NCI-H2107 (cell line): Measurements from ENCODE around the gene TJP1.
"Not testable (repeated sequence)": the region's sequence is repeated elsewhere in the genome, so short reads cannot be mapped to it uniquely, and the experiment has no call there.

ENCODE experiments used
- DNase-seq: peaks from one replicate; lab custom pipeline; 2025; lab: John Stamatoyannopoulos, UW

Gene TJP1

GRCh38 chr15:29799859-29800258 lies 22.4 kb downstream of the TJP1 start:
- no peak for DNase-seq

- no peak for DNase-seq
Observed at GRCh38 chr15:29795610-29796009, 26.7 kb downstream of the TJP1 start.

DNA sequence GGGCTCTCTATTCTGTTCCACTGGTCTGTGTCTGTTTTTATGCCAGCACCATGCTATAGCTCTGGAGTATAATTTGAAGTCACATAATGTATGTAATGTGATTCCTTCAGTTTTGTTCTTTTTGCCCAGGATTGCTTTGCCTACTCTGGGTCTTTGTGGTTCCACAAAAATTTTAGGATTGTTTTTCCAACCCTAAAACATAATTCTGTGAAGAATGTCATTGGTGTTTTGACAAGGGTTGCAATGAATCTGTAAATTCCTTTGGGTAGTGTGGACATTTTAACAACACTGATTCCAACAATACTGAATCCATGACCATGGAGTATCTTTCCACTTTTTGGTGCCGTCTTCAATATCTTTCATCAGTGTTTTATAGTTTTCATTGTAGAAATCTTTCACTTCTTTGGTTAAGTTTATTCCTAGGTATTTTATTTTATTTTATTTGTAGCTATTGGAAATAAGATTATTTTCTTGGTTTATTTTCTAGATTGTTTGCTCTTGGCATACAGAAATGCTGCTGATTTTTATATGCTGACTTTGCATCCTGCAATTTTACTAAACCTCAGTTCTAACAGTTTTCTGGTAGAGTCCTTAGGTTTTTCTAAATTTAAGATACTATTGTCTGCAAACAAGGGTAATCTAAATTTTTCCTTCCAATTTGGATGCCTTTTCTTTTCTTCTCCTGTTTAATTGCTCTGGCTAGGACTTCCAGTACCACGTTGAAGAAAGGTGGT lies 29.7 kb downstream of the TJP1 start:
- DNase-seq = no peak

DNA sequence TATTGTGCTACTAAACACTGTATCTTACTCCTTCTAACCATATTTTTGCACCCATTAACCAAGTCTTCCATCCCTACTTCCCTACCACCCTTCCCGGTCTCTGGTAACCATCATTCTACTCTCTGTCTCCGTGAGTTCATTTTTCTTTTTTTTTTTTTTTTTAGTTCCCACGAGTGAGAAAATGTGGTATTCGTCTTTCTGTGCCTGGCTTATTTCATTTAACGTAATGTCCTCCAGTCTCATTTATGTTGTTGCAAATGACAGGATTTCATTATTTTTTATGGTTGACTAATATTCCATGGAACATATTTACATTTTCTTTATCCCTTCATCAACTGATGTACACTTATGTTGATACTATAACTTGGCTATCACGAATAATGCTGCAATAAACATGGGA lies 31.7 kb downstream of the TJP1 start:
- no peak for DNase-seq

GRCh38 chr15:29789871-29790270 lies 32.4 kb downstream of the TJP1 start:
- no peak for DNase-seq

- DNase-seq = no peak
Observed at GRCh38 chr15:29788433-29789034, 33.7 kb downstream of the TJP1 start.

DNA sequence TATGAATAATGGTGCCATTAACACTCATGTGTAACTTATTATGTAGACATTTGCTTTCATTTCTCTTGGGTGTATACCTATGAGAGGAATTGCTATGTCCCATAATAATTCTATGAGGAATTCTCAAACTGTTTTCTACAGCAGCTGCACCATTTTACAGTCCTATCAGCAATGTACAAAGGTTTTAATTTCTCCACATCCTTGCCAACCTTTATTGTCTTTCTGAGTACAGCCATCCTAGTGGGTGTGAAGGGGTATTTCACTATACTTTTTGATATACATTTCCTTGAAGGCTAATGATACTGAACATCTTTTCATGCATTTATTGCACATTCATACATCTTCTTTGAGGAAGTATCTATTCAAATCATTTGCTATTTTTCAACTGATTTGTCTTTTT lies 34.5 kb downstream of the TJP1 start:
- no peak for DNase-seq

DNA sequence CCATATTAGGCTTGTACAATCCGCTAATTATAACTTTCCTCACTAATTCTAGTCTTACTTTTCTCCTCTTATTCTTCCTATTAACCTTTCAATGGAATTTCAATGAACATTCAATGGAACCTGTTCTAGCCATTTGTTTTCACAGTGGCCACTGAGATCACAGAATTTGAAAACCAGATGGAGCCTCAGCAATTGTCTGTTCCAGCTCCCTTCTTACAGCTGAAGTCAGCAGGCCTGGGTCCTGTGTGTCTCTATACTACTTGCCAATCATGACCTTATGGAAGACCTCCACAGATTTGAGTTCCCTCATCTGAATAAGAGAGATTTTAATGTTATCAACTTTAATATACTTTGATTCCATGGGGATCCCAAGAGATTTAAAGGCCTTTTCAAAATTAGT lies 36.6 kb downstream of the TJP1 start:
- DNase-seq = no peak

DNA sequence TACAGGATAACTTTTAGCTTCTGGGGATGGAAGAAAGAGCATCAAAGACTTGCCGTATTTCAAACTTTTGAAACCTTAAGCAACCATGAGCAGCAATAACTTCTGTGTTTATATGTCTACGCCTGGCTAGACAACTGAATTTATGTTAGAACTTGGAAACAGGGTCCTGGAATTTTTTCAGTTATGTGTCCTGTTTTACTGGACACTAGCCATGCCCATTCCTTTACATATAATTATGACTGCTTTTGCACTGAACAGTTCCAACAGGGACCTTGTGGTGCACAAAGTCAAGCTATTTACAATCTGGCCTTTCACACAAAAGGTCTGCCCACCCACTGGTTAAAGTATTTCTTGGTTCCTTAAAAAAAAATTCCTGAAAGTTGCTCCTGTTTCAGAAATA lies 37.1 kb downstream of the TJP1 start:
- no peak for DNase-seq

- DNase-seq = no peak
Observed at GRCh38 chr15:29784413-29784812, 37.9 kb downstream of the TJP1 start.

GRCh38 chr15:29782816-29783215 lies 39.5 kb downstream of the TJP1 start:
- DNase-seq = not testable (repeated sequence)

- DNase-seq = no peak
Observed at GRCh38 chr15:29778382-29778781, 43.9 kb downstream of the TJP1 start.

GRCh38 chr15:29776859-29777258 lies 45.4 kb downstream of the TJP1 start:
- no peak for DNase-seq

- no peak for DNase-seq
Observed at GRCh38 chr15:29774900-29775299, 47.4 kb downstream of the TJP1 start.

DNA sequence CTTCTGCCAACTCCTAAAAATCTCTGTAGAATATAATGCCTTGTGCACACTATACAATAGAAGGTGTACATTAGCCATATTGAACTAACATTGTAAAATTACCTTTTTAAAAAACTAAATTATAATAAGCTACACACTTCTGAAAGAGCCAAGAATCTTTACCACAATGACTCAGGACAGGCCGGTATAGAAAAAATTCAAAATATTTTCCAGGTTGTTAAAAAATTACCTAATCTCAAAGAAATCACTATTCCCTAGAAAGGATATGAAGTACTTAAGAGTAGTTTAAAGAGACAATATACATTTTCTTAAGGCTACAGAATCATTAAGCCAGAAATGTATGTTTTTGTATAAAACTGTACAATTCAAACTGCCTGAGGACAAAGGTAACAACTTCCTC lies 48.5 kb downstream of the TJP1 start:
- no peak for DNase-seq

- no peak for DNase-seq
Observed at GRCh38 chr15:29773000-29773399, 49.3 kb downstream of the TJP1 start.

GRCh38 chr15:29770796-29771195 lies 51.5 kb downstream of the TJP1 start:
- no peak for DNase-seq

- DNase-seq = no peak
Observed at GRCh38 chr15:29765898-29766527, 56.3 kb downstream of the TJP1 start.

DNA sequence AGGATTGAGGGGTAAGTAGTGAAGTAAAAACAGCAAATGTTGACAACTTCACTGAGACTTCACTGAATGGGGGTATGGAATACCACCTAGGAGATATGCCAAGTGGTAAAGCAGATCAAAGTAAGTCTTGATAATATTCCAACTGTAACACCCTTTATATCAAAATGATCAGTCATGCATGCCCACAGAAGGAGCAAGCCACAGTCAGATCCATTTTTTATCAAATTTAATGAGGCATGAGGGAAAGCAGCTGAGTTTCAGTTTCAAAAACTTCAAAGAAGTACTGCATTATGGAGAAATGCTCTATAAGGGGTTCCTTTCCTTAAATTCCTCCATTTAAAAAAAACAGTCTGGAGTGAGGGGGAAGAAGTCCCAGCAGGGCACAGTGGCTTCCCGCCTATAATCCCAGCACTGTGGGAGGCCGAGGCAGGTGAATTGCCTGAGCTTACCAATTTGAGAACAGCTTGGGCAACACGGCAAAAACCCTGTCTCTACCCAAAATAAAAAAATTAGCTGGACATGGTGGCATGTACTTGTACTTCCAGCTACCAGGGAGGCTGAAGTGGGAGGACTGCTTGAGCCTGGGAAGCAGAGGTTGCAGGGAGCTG lies 56.9 kb downstream of the TJP1 start:
- no peak for DNase-seq

DNA sequence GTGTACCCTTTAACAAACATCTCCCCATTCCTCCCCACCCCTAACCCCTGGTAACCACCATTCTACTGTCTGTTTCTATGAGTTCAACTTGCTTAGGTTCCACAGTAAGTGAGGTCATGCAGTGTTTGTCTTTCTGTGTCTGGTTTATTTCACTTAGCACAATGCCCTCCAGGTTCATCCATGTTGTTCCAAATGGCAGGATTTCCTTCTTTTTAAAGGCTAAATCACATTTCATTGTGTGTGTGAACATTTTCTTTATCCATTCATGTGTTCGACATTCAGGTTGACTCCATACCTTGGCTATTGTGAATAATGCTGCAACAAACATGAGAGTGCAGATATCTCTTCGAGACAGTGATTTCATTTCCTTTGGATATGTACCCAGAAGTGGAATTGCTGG lies 62.7 kb downstream of the TJP1 start:
- DNase-seq = no peak

DNA sequence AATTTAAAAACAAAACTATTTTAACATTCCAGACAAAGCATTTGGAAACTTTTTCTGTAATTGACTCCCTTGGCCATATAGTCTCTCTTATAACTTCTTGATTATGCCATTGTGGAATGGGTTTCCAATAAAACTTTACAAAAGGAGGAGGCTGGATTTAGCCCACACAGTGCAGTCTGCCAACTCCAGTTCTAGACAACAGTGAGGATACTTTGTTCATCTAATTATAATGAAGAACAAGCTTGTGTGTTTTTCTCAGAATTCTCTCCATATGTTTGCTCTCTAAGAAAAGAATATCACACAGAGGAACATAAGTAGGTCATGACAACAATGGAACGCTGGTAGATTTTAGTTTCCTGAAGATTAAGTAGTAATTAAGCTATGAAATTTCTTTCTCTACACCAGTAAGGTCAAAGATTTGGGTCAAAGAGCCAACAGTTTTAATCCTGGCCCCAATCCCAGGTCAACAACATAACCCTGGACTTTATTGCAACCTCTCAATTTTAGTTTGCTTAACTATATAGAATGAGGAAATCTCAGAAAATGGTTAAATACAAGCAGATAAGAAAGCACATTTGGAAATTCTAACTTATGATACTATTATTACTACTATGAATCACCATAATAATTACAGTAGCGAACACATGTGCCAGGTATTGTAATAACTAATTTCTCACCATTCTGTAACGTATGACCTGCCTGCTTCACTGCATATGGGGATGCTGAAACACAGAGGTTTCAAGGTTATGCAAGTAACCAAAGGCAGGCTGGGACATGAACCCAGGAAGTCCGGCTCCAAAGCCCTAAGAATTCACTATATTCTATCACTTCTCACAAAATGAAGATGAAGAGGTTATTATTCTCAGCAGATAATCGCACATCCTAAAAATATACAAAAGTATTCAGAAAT lies 65.7 kb downstream of the TJP1 start:
- DNase-seq = no peak

DNA sequence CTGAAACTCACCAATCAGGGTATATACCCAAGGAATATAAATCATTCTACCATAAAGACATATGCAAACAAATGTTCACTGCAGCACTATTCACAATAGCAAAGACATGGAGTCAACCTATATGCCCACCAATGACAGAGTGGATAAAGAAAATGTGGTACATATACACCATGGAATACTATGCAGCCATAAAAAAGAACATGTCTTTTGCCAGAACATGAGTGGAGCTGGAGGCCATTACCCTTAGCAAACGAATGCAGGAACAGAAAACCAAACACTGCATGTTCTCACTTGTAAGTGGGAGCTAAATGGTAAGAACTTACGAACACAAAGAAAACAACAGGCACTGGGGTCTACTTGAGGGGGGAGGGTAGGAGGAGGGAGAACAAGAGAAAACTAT lies 68.3 kb downstream of the TJP1 start:
- not testable (repeated sequence) for DNase-seq
